Cerebellar cortex (tissue), 1 donor: ENCODE measurements around the gene HOXB8.

Source experiments
- DNase-seq: peaks from one replicate; pipeline ENCODE4 v3.0.0-alpha.2; 2015; ENCODE audit warnings: low spot score

Gene HOXB8

DNA sequence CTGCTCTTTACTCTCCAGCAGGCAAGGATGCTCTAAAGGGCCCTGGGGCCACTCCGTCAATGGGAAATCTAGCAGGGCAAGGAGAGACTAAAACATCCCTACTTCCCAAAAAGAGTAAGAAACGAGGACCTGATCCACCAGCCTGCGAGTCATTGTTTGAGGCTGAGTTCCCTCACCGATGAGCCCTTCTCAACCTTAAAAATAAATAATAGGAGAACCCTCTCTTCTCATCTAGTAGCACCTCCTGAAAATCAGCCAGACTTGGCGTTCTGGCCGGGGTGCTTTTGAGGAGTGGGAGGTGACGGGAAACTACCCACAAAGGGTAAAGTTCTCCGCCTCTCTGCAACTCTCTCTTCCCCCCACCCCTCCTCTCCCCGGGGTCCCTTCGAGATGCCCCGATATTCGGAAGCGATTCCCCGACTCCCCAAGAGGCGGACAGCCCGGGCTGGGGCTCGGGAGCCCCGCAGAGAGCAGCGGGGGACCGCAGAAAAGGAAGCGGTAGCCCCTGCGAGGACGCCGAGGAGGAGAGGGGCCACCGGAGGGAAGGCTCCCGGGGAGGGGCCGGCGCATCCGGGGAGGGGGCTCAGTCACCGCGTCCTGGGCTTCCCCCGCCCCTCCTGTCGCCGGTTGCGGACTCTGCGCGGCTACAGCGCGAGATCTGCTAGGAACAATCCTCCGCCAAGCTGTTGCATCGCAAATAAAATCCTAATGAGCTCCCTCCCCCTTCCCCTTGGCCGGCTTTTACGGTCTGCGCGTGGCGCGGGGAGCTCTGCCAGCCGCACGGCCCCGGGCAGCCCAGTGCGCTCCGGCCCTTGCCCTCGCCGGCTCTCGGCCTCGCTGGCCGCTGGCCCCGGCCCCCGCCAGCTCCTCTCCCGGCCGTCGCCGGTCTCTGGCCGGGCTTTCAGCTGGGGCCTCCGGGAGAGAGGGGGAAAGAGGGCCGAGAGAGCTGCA is 9.7 kb upstream of the HOXB8 start:
- no peak for DNase-seq

DNA sequence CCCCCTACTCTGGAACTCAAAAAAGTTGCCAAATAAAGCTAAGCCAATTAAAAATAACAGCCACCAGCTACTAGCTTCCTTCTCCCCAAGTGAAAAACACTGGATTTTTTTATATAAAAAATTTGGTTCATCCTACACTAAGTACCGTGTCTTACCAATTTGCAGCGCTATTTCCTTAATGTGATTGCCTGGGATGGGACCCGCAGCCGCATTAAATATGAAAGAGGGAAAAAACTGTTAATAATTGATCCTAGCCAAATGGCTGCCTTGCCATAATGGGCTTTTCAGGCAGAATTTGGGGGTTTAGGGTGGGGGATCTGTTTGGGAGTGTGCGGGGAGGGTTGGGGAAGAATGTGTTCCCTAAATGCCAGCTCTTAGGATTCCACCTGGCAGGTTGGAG is 9.0 kb upstream of the HOXB8 start:
- no peak for DNase-seq

- DNase-seq = no peak
These were observed 8.5 kb upstream of the HOXB8 start for GRCh38 chr17:48623583-48623982.

- no peak for DNase-seq
These were observed 7.8 kb upstream of the HOXB8 start for GRCh38 chr17:48622857-48623256.

DNA sequence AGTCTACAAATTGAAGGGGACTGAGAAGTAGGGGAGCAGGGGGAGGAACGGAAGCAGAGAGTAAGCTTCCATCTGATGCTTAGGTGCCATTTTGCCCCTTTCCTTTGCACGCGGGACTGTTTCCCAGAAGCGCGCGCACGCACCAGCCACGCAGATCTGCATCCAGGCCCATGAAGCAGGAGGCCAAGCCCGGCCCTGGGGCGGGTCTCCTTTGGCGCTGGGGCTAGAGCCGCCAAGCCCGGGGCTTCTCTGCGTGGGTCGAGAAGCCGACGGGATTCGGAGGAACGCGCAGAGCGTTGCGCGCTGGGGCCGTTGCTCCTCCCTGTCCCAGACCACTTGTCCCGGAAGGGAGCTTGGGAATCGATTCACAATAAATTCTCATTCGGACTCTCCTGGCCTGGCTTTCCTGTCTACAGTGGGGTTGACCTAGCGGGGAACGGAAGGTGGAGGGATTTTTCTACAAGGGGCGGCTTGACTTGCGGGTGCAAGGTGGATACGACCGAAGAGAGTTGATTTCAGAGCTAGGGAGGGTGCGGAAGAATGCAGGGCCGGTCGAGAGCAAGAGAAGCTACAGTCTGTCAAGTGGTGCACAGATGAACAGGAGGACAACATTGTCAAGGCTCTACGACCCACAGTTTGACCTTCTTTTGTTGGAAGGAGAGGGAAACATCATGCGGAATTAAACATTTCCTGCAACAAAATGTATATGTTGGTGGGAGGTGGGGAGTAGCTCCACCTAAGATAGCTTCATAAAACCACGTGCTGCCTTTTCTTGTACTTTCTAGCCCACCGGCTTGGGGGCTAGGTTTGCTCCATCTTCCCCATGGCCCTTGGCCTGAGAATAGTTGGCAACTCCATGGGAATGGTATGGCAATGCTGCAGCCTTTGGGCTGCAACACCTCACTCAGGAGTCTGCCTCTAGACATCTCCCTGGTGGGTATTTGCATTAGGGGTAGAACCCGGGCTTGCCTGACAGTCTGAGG is 6.6 kb upstream of the HOXB8 start:
- no peak for DNase-seq

- DNase-seq = no peak
These were observed 5.5 kb upstream of the HOXB8 start for GRCh38 chr17:48620461-48621139.

DNA sequence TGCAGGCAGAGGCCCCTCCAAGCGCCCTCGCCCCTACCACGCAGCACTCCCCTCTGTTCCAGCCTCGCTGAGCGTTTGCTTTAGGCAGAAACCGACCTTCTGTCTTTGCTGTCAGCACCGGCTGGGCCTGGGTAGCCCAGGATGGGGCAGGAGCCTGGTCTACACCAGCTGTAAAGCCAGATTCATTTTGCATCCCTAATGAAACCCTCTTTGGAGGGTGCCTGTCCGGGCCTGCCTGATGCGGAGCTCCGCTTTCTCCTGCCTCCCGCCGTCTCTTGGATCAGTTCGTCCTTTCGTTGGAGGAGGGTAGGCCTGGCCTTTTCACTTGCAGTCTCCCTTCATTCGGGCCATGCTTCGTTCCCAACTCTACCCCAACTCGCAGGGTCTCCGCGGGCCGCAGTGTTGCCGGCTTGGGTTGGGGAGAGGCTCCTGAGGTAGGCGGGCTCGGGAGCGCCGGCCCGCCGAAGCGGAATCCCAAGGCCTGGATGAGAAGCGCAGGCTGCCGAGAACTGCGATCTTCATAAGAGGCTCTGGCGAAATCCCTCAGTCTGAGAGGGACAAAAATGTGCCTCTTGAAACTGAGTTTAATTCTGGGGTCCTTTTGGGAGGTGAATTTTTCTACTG is 4.8 kb upstream of the HOXB8 start:
- DNase-seq = no peak

GRCh38 chr17:48618256-48618896 is 3.3 kb upstream of the HOXB8 start:
- DNase-seq = peak; percentile 80

GRCh38 chr17:48617471-48618255 is 2.6 kb upstream of the HOXB8 start:
- no peak for DNase-seq

- no peak for DNase-seq
These were observed 1.8 kb upstream of the HOXB8 start for GRCh38 chr17:48616717-48617470.

DNA sequence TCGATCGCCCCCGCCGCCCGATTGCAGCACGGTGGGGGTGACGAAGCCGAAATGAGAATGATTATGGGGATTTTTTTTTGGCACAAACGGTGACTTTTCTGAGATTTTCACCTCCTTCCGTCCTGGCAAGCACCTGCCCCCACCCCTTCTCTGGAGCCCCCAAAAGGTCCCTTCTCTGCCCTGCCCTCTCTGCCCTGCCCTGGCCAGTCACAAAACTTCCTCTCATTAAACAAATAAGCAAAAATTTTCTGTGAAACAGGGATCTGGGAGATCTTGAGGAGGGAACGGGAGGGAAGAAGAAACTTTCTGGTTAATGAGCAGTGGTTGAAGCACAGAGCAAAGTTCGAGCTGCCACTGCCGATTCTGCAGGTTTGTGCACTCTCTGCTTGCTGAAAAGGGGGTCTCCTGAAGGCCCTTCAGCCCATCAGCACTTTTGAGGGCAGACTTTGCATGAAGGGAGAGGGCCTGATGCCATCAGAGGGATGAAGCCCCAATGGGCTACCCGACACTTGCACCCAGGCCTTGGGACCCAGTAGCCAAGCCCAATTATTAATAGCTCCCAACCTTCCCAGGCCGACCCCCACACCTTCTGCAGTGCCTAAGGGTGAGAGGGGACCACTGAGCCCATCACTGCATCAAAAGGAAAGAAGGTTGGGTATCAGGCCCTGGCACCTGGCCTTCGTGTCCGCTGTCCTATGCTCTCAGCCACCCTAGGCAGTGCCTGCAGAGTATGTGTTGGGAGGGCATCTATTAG is 1.0 kb upstream of the HOXB8 start:
- DNase-seq = no peak

- no peak for DNase-seq
These were observed 1.0 kb downstream of the HOXB8 start for GRCh38 chr17:48613862-48614694.

DNA sequence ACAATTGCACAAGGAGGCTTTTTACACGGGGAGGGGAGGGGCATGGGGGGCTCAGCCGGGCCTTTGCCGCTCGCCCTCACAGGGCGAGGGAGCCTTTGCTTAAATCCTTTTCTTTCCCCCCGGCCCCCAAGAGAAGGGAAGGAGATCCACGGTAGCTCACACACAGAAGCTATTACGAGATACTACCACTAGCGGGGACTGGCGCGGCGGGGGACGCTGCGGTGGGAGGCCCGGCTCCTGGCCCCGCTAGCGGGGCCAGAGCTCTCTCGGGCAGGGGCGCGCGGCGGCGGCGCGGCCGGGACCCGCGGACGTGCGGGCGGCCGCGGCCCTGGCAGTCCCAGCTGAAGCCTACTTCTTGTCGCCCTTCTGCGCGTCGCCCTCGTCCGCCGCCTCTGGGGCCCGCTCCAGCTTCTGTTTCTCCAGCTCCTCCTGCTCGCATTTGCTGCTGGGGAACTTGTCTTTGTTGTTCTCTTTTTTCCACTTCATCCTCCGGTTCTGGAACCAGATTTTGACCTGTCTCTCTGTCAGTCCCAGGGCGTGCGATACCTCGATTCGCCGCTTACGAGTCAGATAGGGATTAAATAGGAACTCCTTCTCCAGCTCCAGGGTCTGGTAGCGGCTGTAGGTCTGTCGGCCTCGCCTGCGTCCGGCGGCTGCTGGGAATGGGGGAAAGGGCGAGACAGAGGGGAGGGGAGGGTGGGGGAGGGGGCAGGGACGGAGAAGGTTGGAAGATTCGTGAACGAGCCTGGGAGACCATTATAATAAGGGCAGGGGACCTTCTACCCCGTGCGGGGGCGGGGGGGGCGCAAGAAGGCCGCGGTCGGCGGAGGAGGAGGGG is 2.0 kb downstream of the HOXB8 start:
- DNase-seq = peak; percentile 34

GRCh38 chr17:48612456-48612853 is 2.6 kb downstream of the HOXB8 start:
- DNase-seq = peak; percentile 22

DNA sequence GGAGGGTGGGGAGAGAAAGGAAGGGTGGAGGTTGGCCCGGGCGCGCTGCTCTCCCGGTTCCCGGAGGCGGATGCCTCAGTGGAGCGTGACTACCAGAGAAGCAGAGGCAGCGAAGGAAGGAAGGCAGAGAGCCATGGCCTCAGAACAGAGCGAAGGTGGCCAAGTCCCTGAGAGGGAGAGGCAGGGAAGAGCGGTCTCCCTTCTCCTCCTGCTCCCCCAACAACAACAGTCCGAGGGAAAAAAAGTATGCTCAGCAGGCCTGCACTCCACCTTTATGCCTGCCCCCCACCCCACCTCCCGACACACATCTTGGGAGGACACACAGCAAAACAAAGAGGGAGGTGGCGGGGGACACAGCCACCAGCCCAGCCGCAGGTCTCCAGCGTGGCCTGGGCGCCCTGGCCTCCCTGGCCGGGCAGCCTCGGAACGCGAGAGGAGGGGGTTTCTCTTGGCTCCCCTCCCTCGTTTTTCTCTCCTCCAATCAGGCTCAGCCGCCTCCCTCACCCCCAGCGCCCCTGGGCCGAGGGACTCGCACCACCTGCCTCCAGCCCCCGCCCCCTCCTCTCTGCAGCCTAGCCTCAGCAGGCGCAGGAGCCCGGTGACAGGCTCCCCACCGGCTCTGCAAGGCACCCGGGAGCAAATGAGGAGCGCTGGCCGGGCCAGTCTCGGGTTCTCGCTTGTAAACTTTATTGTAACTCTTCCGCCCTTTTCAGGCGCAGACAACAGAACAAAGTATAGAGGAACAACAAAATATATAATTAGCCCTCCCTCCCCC is 3.2 kb downstream of the HOXB8 start:
- peak; percentile 31 for DNase-seq

GRCh38 chr17:48611213-48611612 is 3.9 kb downstream of the HOXB8 start:
- DNase-seq = no peak
